ENCODE results near the gene ATF7IP2. TPM values are rescaled to one million over a fixed set of nuclear protein-coding genes. Genes with fewer than 3 reads are reported as not detected.

ATF7IP2 gene
- total and polyA plus RNA-seq, 2 of the 13 experiments (the other 11 are each of a cell fraction or from before 2014, with no cell fraction given) = 117 to 217 TPM

- intact Hi-C loops (cut with micrococcal nuclease; ENCODE audit: unreplicated experiment) = no loop called here
- 53% methylated on average over 4 of the region's 4 CpGs for WGBS (ENCODE audit: low lambda C conversion rate)
- no peak for FAIRE-seq
- POLR2A ChIA-PET = interaction anchor here (1.5 to 1.6 kb wide), 2 partner anchors 19 to 339 kb away, joined by 3 to 6 read pairs; partner anchors contain the start of genes ATF7IP2 and NUBP1
- peaks cover 49% of the 10 kb centered on the region for H3K4me1 ChIP-seq (ENCODE audit: insufficient read depth, low read length)
- H3K27me3 ChIP-seq (ENCODE audit: control insufficient read depth in 1 of 2, insufficient read depth in 2 of 2, low read length in 2 of 2) = no peaks in the 10 kb centered on the region
- H3K36me3 ChIP-seq (replicated peaks in 1 of 2; ENCODE audit: control insufficient read depth in 1 of 2, insufficient read depth in 2 of 2, low read length in 2 of 2) = peaks cover 9 to 31% of the 10 kb centered on the region in 2 experiments
- CTCF ChIA-PET (ENCODE audit: low intra/inter-chr PET ratio, low total read pairs) = no interaction called here
- peak overlapping the region; percentile 6; the same call in 1 of the 2 replicates for H3K4me2 ChIP-seq (ENCODE audit: low read depth, low read length)
- no peaks in the 10 kb centered on the region for H4K20me1 ChIP-seq (ENCODE audit: insufficient read depth, low read length)
- H3K79me2 ChIP-seq (ENCODE audit: insufficient read depth, low read length) = peaks cover 89% of the 10 kb centered on the region
- peak; percentile 79 for ATAC-seq
- BruUV-seq (replicated peaks) = no TSS peak
- peak; percentile 88 for DNase-seq (ENCODE audit: low spot score)
- H3K9me3 ChIP-seq (ENCODE audit: low read length) = peaks cover 43% of the 10 kb centered on the region
- in situ Hi-C loops (cut with HindIII; ENCODE audit: extremely low pct_ligation_motif_present, low pct_unique_long_range_greater_than_20kb) = no loop called here
- H2AFZ ChIP-seq (ENCODE audit: low read length) = no peak overlapping the region
- peak overlapping the region; percentile 51 for H3K27ac ChIP-seq (ENCODE audit: extremely low read length, insufficient read depth, low read length)
- no peak overlapping the region for H3K4me3 ChIP-seq (replicated peaks in 1 of 3; ENCODE audit: insufficient read depth in 1 of 3, low read depth in 2 of 3, low read length in 3 of 3)
- no peak overlapping the region for H3K9ac ChIP-seq (ENCODE audit: insufficient read depth, low read depth, low read length)
- no peak for TF ChIP-seq TGIF2 (CRISPR knock-in tag; IDR thresholded peaks at IDR 0.05)
- no peak for TF ChIP-seq CREBL2 (CRISPR knock-in tag; IDR thresholded peaks at IDR 0.05; ENCODE audit: borderline replicate concordance)
- no peak for TF ChIP-seq RBM39 (IDR thresholded peaks at IDR 0.05; ENCODE audit: low read depth, low read length, poor library complexity, severe bottlenecking)
- TF ChIP-seq CERS6 (CRISPR knock-in tag; IDR thresholded peaks at IDR 0.05) = peak; percentile 60; the same call in 1 of the 2 replicates
- TF ChIP-seq ZNF816 (CRISPR knock-in tag; IDR thresholded peaks at IDR 0.05; ENCODE audit: borderline replicate concordance) = no peak
- no peak for TF ChIP-seq ZBED4 (CRISPR knock-in tag; IDR thresholded peaks at IDR 0.05; ENCODE audit: borderline replicate concordance)
- TF ChIP-seq HOXA5 (CRISPR knock-in tag; IDR thresholded peaks at IDR 0.05) = no peak
- TF ChIP-seq HMG20A (CRISPR knock-in tag; IDR thresholded peaks at IDR 0.05; ENCODE audit: borderline replicate concordance) = no peak
- TF ChIP-seq ZNF605 (CRISPR knock-in tag; IDR thresholded peaks at IDR 0.05) = peak; percentile 57; the same call in 1 of the 2 replicates
- TF ChIP-seq HNF1B (CRISPR knock-in tag; IDR thresholded peaks at IDR 0.05) = peak; percentile 82
- TF ChIP-seq HCFC1 (IDR thresholded peaks at IDR 0.05; ENCODE audit: low read depth, low read length) = no peak
- no peak for TF ChIP-seq ZNF513 (CRISPR knock-in tag; conservative IDR thresholded peaks at IDR 0.05)
- TF ChIP-seq NR2F1 (CRISPR knock-in tag; IDR thresholded peaks at IDR 0.05) = no peak
- no peak for TF ChIP-seq THRA (CRISPR knock-in tag; IDR thresholded peaks at IDR 0.05; ENCODE audit: borderline replicate concordance)
These were observed 19.6 kb downstream of the ATF7IP2 start for GRCh38 chr16:10405386-10405939.
